ENCODE data around the gene KDM1B.

DNA sequence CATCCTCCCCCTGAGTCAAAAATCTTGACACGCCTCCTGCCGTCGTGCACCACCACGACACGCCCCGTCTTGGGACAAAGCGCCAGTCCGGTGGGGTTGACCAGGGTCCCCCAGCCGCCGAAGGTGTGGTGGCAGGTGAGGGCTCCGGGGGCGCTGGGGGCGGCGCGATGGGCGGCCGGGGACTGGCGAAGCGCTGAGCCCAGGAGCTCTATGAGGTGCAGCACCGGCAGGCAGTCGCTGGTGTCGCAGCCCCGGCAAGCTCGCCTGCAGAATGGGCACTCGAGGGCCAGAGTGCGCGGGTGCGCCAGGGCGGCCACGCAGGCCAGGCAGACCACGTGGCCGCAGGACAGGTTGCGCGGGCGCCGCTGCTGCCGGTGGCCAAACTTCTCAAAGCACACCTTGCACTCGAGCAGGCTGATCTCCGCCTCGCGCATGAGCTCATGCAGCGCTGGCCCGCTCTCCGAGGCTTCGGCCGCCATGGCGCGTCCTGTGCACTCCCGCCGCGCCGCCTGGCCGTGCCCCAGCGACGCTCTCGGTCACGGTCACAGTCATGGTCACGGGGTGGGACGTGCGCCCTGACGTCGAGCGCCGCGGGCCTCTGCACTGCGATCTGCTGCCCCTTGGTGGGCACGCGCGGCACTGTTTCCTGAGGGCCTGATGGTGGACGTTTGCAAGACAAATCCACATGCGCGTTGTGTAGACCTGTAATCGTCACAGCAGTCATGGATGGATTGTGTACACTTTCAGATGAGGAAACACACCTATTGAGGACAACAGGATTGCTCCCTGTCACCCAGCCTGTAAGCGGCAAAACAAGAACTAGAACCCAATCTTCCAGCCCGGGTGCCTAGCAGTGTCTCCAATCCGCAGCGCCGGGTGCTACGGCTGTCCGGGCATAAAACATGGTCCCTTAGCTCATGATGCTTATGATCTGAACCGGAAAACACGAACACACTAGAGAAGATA is 32.8 kb upstream of the KDM1B start, which contains the start of gene NHLRC1:
- TF ChIP-seq, protein P1, sequence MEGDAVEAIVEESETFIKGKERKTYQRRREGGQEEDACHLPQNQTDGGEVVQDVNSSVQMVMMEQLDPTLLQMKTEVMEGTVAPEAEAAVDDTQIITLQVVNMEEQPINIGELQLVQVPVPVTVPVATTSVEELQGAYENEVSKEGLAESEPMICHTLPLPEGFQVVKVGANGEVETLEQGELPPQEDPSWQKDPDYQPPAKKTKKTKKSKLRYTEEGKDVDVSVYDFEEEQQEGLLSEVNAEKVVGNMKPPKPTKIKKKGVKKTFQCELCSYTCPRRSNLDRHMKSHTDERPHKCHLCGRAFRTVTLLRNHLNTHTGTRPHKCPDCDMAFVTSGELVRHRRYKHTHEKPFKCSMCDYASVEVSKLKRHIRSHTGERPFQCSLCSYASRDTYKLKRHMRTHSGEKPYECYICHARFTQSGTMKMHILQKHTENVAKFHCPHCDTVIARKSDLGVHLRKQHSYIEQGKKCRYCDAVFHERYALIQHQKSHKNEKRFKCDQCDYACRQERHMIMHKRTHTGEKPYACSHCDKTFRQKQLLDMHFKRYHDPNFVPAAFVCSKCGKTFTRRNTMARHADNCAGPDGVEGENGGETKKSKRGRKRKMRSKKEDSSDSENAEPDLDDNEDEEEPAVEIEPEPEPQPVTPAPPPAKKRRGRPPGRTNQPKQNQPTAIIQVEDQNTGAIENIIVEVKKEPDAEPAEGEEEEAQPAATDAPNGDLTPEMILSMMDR (IDR thresholded peaks at IDR 0.05) = peak; percentile 74
- TF ChIP-seq RFX5 (IDR thresholded peaks at IDR 0.05; ENCODE audit: low read length) (no peak), MXI1 (IDR thresholded peaks at IDR 0.05; ENCODE audit: low read depth, low read length) (no peak), RAD21 (IDR thresholded peaks at IDR 0.05; ENCODE audit: low read length) (peak; percentile 73), NRF1 (IDR thresholded peaks at IDR 0.05; ENCODE audit: low read depth, low read length) (peak; percentile 14; the same call in 1 of the 2 replicates)
- TF ChIP-seq, protein P2, sequence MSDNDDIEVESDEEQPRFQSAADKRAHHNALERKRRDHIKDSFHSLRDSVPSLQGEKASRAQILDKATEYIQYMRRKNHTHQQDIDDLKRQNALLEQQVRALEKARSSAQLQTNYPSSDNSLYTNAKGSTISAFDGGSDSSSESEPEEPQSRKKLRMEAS (IDR thresholded peaks at IDR 0.05; ENCODE audit: low read depth) = peak; percentile 92
- TF ChIP-seq, protein P3, sequence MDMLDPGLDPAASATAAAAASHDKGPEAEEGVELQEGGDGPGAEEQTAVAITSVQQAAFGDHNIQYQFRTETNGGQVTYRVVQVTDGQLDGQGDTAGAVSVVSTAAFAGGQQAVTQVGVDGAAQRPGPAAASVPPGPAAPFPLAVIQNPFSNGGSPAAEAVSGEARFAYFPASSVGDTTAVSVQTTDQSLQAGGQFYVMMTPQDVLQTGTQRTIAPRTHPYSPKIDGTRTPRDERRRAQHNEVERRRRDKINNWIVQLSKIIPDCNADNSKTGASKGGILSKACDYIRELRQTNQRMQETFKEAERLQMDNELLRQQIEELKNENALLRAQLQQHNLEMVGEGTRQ (IDR thresholded peaks at IDR 0.05; ENCODE audit: borderline replicate concordance, low read depth, low read length) = peak; percentile 20; the same call in 1 of the 2 replicates
- TF ChIP-seq, protein P4, sequence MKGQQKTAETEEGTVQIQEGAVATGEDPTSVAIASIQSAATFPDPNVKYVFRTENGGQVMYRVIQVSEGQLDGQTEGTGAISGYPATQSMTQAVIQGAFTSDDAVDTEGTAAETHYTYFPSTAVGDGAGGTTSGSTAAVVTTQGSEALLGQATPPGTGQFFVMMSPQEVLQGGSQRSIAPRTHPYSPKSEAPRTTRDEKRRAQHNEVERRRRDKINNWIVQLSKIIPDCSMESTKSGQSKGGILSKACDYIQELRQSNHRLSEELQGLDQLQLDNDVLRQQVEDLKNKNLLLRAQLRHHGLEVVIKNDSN (IDR thresholded peaks at IDR 0.05; ENCODE audit: borderline replicate concordance, low read depth) = peak; percentile 86

All from SK-N-SH (cell line).